Activated CD8-positive, alpha-beta memory T cell treated with anti-CD3 and anti-CD28 coated beads, Interleukin-2, amount 50 U/mL, for 24 hours (primary cell): ENCODE measurements around the gene CYSTM1.
"Not testable (repeated sequence)": the region's sequence is repeated elsewhere in the genome, so short reads cannot be mapped to it uniquely, and the experiment has no call there.

Experiments used
- DNase-seq: peaks from one replicate; pipeline ENCODE4 v3.0.0-alpha.2; 2020; ENCODE audit errors: extremely low read depth

The CYSTM1 gene

DNA sequence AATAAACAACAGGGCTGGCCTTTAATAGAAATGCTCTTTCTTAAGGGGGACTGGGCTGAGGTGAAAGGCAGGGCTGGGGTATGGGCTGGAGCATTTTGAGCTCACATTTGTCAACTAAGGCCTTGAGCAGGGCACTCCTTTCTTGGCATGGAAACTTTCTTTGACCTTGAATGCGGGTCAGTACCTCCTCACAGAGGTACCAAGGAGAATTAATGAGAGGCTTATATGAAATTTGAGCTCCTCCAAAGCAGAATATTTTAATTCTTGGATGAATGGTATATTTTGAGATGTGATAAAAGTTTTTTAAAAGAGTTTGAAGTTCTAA is 3.1 kb downstream of the CYSTM1 start:
- no peak for DNase-seq

DNA sequence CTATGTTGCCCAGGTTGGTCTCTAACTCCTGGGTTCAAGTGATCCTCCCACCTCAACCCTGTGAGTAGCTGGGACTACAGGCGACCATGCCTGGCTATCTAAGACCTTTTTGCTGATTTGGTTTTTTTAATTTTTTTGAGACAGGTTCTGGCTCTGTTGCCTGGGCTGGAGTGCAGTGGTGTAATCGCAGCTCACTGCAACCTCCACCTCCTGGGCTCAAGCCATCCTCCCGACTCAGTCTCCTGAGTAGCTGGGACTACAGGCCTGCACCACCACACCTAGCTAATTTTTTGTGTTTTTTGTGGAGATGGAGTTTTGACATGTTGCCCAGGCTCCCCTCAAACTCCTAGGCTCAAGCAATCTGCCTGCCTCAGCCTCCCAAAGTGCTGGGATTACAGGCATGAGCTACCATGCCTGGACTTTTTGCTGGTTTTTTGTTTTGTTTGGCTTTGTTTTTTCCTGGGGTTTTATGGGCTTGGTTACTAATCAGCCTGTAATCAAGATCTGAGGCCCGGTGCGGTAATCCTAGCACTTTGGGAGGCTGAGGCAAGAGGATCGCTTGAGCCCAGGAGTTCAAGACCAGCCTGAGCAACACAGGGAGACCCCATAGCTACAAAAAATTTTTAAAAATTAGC is 3.6 kb downstream of the CYSTM1 start:
- no peak for DNase-seq

DNA sequence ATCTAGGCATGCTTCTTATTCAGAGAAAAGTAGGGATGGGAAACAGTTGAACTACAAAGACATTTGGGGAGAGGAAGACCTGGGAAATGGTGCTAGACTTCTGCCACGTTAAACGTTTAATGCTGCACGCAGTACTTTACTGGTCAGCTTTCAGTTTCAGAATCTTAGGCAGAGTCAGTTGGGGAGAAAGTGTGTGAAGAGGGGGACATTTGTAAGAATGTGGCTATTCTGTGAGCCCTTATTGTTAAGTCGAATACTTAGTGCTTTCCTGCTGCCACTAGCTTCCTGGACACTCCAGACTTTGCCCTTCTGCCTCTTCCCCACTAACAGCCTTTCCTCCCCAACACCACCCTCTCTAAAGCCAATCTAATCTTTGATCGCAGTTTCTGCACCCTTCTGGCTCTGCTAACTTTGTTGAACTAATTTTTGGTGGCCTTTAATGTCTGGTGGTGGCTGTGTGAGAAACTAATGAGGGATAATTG is 6.1 kb downstream of the CYSTM1 start:
- no peak for DNase-seq

DNA sequence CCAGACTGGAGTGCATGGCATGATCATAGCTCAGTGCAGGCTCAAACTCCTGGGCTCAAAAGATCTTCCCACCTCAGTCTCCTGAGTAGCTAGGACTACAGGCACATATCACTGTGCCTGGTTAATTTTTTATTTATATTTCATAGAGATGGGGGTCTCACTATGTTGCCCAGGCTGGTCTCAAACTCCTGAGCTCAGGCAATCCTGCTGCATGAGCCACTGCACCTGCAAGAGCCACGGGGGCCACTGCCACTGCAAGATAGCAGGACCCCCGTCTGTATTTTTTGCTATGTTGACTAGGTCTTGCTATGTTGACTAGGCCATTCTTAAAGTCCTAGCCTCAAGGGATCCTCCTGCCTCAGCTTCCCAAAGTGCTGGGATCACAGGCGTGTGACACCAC is 6.5 kb downstream of the CYSTM1 start:
- no peak for DNase-seq

DNA sequence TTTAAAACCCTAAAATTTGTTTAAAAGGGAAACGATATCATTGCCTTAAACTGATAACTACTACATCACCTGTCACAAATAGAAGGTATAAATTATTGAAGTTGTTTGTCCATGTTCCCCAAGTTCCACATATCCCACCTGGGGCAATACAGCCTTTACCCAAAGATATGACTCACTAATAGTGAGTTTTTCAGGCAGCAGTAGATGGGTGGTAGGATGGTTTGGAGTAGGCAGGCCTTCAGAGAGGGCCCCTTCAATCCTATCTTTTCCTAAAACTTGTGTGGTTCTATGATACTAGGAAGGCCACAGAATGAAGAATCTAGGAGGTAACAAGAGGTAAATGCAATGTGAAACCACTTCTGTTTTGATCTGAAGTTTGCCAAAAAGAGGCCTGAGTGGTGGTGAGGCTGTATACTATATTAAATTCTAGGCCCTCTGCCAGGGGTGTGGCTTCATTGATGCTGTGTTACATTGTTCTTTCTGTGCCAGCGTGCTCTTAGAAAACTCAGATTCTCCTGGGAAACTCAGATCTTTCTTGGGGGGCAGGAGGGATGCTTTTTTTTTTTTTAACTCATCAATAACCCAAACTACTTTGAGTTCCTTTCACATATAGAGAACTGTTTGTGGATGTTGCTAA is 7.2 kb downstream of the CYSTM1 start:
- DNase-seq = no peak

DNA sequence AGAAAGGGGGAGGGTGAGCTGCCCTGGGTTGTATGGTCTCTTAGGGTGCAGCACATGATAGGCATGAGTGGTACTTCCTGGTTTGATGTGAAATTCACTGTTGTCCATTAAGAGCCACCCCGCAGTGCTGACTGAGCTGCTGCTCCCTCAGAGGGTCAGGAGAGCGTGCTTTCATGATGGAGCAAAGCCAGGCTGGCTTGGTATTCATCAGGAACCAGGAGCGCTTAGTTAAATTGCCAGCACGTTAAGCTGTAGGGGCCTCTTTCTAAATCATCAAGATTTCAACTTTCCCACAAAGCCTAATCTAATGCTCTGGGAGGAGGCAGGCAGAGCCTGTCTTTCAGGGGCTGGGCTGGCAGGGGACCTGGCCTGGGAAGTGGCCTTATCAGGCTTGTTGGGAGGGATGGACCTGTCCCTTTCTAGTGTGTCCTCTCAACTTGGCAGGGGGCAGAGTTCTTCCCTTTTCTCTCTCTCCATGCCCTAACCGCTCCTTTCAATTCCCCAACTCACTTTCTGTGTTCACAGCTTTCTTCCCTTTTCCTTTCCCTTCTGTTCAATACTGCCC is 7.9 kb downstream of the CYSTM1 start:
- no peak for DNase-seq

DNA sequence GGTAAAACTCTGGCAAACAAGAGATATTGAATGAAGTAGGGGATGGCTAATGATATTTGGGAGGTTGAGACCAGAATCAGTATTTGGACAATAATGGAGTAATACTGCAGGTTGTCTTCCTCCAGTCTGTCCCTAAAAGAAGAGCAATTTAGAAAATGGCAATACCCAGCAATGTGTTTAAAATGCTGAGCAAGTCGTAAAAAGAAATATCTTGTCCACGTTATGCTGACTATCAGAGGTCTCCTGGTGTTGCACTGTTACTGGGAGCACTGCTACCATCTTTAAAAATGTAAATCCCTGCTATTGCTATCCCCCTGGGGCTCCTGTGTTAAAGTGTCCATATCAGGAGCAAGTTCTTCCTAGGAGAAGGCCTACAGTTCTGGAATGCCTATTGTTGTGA is 10.4 kb downstream of the CYSTM1 start:
- DNase-seq = no peak

DNA sequence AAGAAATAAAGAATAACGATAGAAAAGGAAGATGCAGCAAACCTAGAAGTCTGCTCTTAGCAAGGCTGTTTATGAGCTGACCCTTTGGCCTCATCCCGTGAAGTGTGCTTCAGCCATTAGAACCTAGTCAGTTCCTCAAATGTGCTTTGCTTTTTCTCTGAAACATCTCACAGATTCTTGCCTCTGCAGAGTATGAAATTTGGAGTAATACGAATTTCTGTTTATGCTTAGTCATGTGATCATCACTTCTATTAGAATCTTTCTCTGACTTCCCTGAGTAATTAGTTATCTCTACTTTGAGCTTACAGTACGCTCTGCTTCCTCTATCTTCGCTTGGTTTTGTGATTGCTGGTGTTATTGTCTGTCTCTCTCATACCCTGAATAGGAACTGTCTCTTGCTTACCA is 11.3 kb downstream of the CYSTM1 start:
- no peak for DNase-seq

DNA sequence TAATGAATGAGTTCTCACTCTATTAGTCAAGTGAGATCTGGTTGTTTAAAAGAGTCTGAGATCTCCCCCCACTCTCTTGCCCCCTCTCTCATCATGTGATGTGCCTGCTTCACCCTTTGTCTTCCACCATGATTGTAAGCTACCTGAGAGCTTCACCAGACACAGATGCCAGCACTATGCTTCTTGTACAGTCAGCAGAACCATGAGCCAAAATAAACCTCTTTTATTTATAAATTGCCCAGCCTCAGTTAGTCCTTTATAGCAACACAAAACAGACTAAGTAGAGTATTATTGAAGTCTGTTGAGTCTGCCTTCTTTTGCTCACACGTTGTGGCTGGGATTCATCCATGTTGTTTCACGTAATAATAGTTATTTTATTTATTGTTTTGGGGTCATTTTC is 14.3 kb downstream of the CYSTM1 start:
- no peak for DNase-seq

DNA sequence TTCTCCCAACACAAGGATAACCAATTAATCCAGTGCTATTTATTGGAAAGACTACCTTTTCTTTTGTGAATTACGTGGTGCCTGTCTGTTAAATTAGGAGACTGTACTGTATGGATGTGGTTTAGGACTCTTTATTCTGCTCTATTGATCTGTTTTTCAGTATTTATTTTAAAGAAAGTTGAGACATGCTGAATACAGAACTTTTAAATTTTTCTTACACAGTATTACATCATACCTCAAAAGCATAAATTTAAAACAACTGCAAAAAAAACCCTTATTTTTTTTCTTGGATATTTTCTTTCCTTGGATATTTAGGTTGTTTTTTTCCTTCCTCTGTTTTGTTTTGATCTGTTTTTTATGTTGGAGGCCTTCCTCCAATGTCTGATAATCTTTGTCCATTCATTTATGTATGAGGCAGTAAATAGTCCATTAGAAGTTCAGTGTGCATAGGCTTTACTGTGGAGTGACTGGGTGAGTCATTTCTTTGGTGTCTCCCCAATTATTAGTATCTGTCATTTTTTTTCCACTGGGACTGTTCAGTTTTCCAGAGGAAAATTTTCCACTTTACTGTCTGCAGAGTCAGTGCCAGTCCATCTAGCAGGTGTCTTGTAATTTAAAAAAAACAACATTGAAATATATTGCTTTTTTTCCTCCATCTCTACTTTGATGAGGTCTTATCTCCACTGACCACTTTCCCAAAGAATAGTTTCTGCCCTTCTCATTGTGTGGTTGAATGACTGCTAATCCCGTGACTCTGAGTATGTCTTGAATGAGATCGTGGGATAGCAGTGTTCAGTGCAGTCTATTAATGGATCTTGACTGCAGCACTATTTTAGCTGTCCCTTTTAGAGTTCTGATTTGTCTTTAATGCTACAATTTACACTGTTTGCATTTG is 15.2 kb downstream of the CYSTM1 start:
- DNase-seq = no peak

DNA sequence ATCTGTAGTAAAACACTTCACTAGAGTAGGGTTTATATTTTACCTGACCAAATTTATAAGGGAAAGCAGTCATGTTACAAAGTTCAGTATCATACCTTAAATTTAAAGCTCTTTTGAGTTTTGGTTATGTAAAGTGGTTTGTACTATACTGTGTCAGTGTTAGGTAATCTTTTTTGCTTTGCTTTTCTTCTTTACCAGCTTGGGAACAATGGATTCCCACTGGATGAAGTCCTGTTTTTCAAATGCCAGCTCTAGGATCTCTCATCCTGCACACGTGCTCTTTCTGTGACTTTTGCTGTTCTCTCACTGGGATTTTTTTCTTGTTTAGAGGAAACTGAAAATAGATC is 15.9 kb downstream of the CYSTM1 start:
- DNase-seq = no peak

DNA sequence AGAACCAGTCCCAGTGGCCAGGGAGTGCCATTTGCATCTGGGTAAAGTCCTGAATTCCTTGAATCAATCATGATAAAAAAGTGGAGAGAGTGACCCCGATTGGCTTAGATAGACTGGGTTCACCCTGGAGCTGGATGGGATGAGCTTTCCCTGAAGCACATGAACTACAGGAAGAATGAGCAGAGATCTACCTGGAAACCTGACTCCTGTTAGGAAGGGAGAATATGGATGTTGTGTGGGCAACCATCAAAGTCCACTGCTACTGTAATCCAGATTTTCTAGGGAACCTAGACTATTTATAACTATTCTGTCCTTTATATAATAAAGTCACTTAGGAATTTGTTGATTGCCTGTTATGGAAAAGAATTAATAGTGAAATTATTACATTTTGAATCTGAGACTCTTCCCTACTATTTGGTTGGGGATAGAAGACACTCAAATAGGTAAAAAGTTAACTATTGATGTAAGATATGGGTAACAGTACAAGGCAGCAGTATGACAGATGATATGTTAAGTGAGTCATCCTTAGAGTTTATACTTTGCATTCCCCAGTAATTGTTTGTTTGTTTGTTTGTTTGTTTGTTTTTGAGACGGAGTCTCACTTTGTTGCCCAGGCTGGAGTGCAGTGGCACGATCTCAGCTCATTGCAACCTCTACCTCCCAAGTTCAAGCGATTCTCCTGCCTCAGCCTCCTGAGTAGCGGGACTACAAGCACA is 17.9 kb downstream of the CYSTM1 start:
- no peak for DNase-seq

DNA sequence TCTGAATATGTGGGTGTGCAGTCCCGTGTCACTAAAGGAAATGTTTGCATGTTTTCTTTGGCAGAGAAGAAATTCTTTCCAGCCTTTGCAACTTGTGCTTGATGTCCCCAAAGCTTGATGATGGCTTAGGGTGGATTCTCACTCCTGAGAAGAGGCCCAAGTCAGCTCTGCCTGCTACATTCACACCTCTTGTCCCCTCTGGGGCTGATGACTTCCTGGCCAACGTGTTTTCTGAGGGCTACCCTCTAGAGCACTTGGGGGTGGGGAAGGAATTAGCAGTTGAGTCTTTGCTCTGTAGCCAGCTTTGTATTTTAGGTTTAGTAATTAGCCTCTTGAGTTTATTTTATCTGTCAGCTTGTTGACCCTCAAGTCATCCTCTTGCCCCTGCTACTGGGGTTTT is 19.7 kb downstream of the CYSTM1 start:
- DNase-seq = no peak

DNA sequence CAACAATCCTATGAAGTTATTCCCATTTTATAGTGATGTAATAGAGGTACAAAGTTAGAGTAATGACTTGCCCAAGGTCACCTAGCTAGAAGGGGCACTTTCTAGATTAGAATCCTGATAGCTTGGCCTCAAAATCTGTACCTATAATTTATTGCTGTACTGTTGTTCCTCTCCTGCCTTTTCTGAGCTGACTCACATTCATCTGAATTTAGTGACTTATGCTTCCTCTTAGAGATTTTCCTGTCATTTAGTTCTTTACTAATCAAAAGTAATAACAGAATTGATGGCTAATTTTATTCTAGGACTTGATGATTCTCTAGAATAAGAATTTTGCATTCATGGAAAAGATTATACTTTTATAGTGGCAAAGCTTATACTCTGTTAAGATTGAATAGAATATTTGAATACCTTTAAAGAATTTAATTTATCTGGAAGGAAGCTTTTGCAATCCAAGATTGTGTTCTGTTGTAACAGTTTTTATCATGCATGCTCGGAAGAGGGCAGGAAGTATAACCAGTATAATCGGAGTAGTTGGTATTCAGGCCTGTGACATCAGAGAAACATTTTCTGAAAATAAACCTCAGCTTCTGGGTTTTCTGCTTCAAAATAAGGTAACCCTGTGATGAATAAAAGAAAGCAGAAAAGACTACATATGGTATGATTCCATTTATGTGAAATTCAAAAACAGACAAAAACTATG is 21.3 kb downstream of the CYSTM1 start:
- no peak for DNase-seq

DNA sequence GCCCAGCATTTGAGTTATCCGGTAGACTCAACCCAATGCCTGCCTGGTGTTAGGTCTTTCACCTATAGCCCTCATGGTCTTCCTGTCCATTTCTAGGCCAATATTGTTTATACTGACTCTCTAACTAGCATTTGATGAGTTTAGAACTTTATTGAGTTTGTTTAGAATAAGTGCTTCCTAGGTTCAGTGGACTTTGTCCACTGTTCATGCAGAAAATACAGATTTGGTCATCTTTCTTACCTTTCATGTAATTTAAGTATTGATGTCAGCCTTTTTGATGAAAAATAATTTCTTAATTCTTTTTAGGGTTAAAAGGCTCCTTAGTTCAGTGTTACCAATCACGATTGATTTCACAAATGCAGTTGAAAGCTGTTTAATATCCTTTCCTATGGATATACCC is 22.0 kb downstream of the CYSTM1 start:
- no peak for DNase-seq

DNA sequence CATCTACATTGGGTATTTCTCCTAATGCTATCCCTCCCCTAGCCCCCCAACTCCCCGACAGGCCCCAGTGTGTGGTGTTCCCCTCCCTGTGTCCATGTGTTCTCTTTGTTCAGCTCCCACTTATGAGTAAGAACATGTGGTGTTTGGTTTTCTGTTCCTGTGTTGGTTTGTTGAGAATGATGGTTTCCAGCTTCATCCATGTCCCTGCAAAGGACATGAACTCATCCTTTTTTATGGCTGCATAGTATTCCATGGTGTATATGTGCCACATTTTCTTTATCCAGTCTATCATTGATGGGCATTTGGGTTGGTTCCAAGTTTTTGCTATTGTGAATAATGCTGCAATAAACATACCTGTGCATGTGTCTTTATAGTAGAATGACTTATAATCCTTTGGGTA is 23.9 kb downstream of the CYSTM1 start:
- DNase-seq = not testable (repeated sequence)

DNA sequence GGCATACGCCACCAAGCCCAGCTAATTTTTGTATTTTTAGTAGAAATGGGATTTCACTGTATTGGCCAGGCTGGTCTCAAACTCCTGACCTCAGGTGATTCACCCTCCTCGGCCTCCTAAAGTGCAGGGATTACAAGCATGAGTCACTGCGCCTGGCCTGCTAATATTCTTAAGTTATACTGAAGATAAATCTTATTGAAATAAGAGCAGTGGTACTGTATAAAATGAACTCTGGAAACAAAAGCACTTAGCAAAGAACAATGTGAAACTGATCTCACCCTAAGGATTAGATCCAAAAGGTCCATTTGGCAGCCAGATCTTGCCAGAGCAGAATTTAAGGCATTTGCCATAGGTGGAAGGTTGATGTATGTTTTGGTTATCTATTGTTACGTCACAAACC is 27.1 kb downstream of the CYSTM1 start:
- DNase-seq = no peak

DNA sequence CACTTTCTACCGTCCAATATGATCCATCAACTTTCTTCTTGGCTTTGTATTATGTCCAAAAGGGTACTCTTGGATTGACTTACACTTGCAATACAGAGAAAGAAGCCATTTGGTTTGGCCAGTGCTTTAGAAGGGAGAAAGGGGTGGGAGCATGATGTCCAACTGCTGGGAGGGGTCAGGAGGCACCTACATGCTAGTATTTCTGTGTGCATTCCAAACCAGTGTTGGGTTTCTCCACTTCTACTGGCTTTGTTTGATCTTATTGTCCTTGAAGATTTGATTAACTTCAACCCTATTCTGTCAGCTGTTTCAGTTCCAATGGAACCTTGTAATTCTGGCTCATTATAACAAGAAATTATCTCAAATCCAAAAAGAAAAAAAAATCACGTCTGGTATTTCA is 27.6 kb downstream of the CYSTM1 start:
- no peak for DNase-seq

DNA sequence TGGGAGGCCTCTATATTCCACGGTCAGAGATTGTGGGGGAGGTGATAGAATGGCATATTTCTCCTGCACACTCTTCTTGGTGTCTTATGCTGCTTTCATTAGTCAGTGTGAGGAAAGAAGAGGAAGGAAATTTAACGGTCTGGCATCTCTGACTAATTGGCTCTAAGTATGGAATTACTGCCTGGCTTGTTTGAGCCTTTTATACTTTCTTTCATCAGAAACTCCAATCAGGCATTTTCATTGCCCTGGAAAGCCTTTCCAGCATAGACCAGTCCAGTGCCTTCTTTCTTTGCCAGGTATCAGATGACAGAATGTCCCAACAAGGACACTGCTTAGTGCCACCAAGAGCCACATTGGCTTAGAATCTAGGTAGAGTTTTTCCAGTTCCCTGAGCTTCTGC is 30.2 kb downstream of the CYSTM1 start:
- DNase-seq = no peak

DNA sequence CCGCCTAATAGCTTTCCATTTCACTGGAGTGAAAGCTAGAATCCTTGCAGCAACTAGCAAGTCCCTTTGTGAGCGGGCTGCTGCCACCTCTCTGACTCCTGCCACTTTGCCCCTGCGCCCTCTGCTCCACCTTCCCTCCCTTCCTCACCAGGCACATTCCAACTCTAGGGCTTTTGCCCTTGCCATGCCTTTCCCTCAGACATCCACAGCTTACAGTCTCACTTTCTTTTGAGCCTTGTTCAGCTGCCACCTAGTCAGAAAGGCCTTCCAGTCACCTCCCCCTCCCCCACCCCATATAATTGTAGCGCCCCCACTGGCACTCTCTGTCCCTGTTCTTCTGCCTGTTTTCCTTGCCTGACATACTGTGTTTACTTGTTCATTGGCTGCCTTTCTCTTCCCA is 31.0 kb downstream of the CYSTM1 start:
- DNase-seq = no peak

DNA sequence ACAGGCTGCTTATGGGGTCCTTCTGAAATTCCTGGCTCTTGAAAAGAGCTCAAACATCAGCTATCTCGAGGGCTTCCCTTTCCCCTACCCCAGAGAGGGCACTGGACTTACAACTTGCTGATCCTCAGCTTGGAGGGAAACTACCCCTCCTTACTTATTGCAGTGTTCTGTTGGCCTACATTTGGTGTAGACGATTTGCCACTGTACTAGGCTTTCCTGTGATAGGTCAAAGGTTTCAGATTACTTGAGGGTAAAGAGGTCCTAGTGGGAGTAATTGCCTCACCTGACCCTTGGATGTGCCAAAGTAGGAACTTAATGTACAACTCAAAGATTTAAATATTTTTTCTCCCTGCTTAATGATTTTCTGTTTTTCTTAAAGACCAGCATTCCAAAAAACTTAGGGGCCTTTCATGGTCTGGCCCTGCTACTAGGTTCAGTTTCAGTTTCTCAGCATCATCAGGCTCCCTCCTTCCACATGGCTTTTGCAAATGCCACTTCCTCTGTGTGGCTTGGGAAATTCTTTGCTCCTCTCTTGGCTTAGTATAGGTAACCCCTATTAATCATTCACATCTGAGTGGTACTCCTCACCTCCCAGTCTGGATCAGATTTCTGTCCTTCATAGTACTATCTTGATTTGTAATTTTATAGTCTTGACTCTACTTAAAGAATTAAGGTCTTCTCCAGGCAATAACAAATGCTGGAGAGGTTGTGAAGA is 32.4 kb downstream of the CYSTM1 start:
- no peak for DNase-seq
